B cell (primary cell): ENCODE results near the gene VPS41. TPM values are rescaled to one million over a fixed set of nuclear protein-coding genes. Genes with fewer than 3 reads are reported as not detected.

Source experiments
- ATAC-seq: fragments of 200-7000 bp; cut with Tn5 transposase; one replicate; pipeline ENCODE4 v1.10.0; 2021; ENCODE audit warnings: low read depth, mild to moderate bottlenecking, moderate number of reproducible peaks, moderate library complexity
- CTCF ChIA-PET: fragments of 350-600 bp; sonication (Branson Sonifier 250); formaldehyde crosslinking; loops from one replicate; lab custom pipeline; 2021; ENCODE audit warnings: antibody characterized with exemption, inconsistent platforms; lab: Charles Lee
- POLR2A ChIA-PET: fragments of 350-600 bp; sonication (Branson Sonifier 250); formaldehyde crosslinking; loops from one replicate; lab custom pipeline; 2021; ENCODE audit warnings: antibody characterized with exemption; lab: Charles Lee
- DNase-seq: peaks from one replicate; pipeline ENCODE4 v3.0.0; 2013
- H2AFZ ChIP-seq: 2 replicates; pipeline ENCODE4 v1.6.1; 2012; ENCODE audit warnings: mild to moderate bottlenecking, low read depth, low read length; ENCODE audit not compliant: insufficient read depth, poor library complexity, severe bottlenecking
- H3K27ac ChIP-seq, 2 donors: 1 replicate in 1 of 2; 2 replicates in 1 of 2; pipeline ENCODE4 v1.5.1; 2012 to 2013; ENCODE audit warnings: low read length in 2 of 2, mild to moderate bottlenecking in 2 of 2, moderate library complexity in 1 of 2
- H3K27me3 ChIP-seq, 4 experiments: fragments of 200-600 bp in 1 of 4; sonication (generic) in 1 of 4; replicated peaks in 1 of 4; 1 replicate in 2 of 4; 2 replicates in 2 of 4; pipeline versions ENCODE4 v1.6.1 to v1.7.0; 2013 to 2016; ENCODE audit warnings: low read length in 3 of 4, mild to moderate bottlenecking in 2 of 4, mixed read lengths in 1 of 4, moderate library complexity in 1 of 4; ENCODE audit not compliant: insufficient read depth in 4 of 4, control insufficient read depth in 3 of 4; ENCODE audit errors: control extremely low read depth in 1 of 4
- H3K36me3 ChIP-seq, 2 experiments: replicated peaks in 1 of 2; 1 replicate in 1 of 2; 2 replicates in 1 of 2; pipeline versions ENCODE4 v1.6.1 to v1.7.1; 2013; ENCODE audit warnings: low read length in 1 of 2; ENCODE audit not compliant: insufficient read depth in 2 of 2, control insufficient read depth in 1 of 2; ENCODE audit errors: control extremely low read depth in 1 of 2, extremely low read depth in 1 of 2
- H3K4me1 ChIP-seq, 2 donors: fragments of 200-600 bp in 1 of 2; sonication (generic) in 1 of 2; 1 replicate in 1 of 2; 2 replicates in 1 of 2; pipeline versions ENCODE4 v1.5.1 to v1.6.1; 2013 to 2017; ENCODE audit warnings: low read length in 2 of 2; ENCODE audit not compliant: control insufficient read depth in 2 of 2, insufficient read depth in 2 of 2
- H3K4me2 ChIP-seq: replicated peaks from 2 replicates; pipeline ENCODE3; 2012; ENCODE audit warnings: mild to moderate bottlenecking, low read depth, low read length; ENCODE audit not compliant: poor library complexity, severe bottlenecking
- H3K4me3 ChIP-seq, 5 experiments: fragments of 200-600 bp in 1 of 5; sonication (generic) in 1 of 5; 1 replicate in 3 of 5; 2 replicates in 2 of 5; pipeline versions ENCODE4 v1.5.1 to v1.7.0; 2011 to 2016; ENCODE audit warnings: low read length in 4 of 5, mild to moderate bottlenecking in 4 of 5, low read depth in 2 of 5, control low read depth in 1 of 5, moderate library complexity in 1 of 5; ENCODE audit not compliant: insufficient read depth in 1 of 5; ENCODE audit errors: control extremely low read depth in 1 of 5, extremely low read depth in 1 of 5
- H3K79me2 ChIP-seq: fragments of 200-600 bp; sonication (generic); one replicate; pipeline ENCODE4 v1.6.0; 2016; ENCODE audit warnings: low read length; ENCODE audit not compliant: control insufficient read depth, insufficient read depth
- H3K9ac ChIP-seq: fragments of 200-600 bp; sonication (generic); 2 replicates; pipeline ENCODE4 v1.6.1; 2017; ENCODE audit warnings: mild to moderate bottlenecking, low read length, moderate library complexity
- H3K9me3 ChIP-seq, 3 donors: one replicate each; pipeline versions ENCODE4 v1.6.1 to v1.7.1; 2013; ENCODE audit warnings: low read length in 2 of 3; ENCODE audit not compliant: control insufficient read depth in 2 of 3, insufficient read depth in 1 of 3; ENCODE audit errors: control extremely low read depth in 1 of 3
- H4K20me1 ChIP-seq: 2 replicates; pipeline ENCODE4 v1.6.0; 2012; ENCODE audit warnings: mild to moderate bottlenecking, low read length; ENCODE audit not compliant: insufficient read depth, control insufficient read depth, poor library complexity, severe bottlenecking
- H3K27ac Mint-ChIP-seq: one replicate; pipeline ENCODE4 v1.8.0; 2021; ENCODE audit warnings: mixed read lengths
- H3K27me3 Mint-ChIP-seq: one replicate; pipeline ENCODE4 v1.8.0; 2021; ENCODE audit warnings: mixed read lengths
- H3K4me1 Mint-ChIP-seq: one replicate; pipeline ENCODE4 v1.8.0; 2021; ENCODE audit warnings: mixed read lengths
- H3K4me3 Mint-ChIP-seq: one replicate; pipeline ENCODE4 v1.8.0; 2021; ENCODE audit warnings: mixed read lengths
- H3K9me3 Mint-ChIP-seq: one replicate; pipeline ENCODE4 v1.8.0; 2022; ENCODE audit warnings: mixed read lengths; ENCODE audit not compliant: insufficient read depth
- EZH2 ChIP-seq: IDR thresholded peaks from 2 replicates; pipeline ENCODE4 v1.6.1; 2012; ENCODE audit warnings: borderline replicate concordance, low read depth, mild to moderate bottlenecking, moderate library complexity, low read length; ENCODE audit not compliant: insufficient read depth, poor library complexity, severe bottlenecking
- WGBS: methylation state at CpG from one replicate; pipeline ENCODE4 v1.1.5; 2013; ENCODE audit warnings: missing lambda C conversion rate; ENCODE audit not compliant: insufficient coverage; 5-methylcytosine and 5-hydroxymethylcytosine counted together
- intact Hi-C: fragments of 100-400 bp; cut with micrococcal nuclease; formaldehyde crosslinking; loops from one replicate; pipeline ENCODE4 v1.10.0; 2022
- polyA plus RNA-seq: library from polyadenylated mRNA; depleted of rRNA; stranded (reverse); fragments of >200 nt; gene quantifications from 2 replicates; pipeline ENCODE4 v1.2.3, GENCODE V29; 2012
- total RNA-seq, 2 donors: library from RNA; stranded (reverse); fragments of 120-200 nt in 1 of 2; gene quantifications; 1 replicate in 1 of 2; 2 replicates in 1 of 2; pipeline versions ENCODE4 v1.2.3 to v1.2.4, GENCODE V29; 2013 to 2022
- TF ChIP-seq, protein P1 (sequence below): fragments of 200-600 bp; IDR thresholded peaks from one replicate; pipeline ENCODE4 v1.8.0; 2022; ENCODE audit warnings: antibody characterized with exemption, mild to moderate bottlenecking

The VPS41 gene
- total and polyA plus RNA-seq, 2 donors (not counting 1 experiment from before 2014, with no cell fraction given), result 9.3 to 114 TPM

DNA sequence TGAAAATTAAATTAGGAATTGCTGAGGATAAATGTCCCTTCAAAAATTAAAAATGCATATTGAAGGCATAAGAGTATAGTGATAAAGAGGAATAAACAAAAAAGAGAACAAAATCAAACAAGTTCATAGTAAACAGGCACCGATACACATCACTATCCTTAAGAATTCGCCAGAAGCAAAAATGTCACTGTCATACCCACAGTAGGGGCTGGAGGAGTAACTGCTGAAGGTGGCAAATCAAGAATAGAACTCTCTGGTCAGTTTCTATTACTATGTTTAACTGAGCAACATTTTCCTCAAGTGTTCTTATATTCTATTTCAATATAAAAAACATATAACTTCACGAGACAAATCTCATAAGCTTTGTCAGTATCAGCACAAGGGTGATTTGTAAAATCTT, 84.0 kb downstream of the VPS41 start:
- WGBS, result no CpG with 5 or more reads among the region's 3 CpGs
- Histone ChIP-seq H2AFZ (no peak overlapping the region), H3K36me3 (peaks cover 0 to 10% of the 10 kb centered on the region in 2 experiments), H3K4me2 (no peak overlapping the region), H3K9ac (no peak overlapping the region), H3K9me3 (peaks cover 0 to 9% (median 0%) of the 10 kb centered on the region in 3 donors), H3K27ac (no peak overlapping the region), H3K27me3 (no peaks in the 10 kb centered on the region), H3K4me3 (no peak overlapping the region), H3K79me2 (peaks cover 10% of the 10 kb centered on the region), H4K20me1 (peaks cover 11% of the 10 kb centered on the region), H3K4me1 (peaks cover 10% of the 10 kb centered on the region in 2 donors)
- H3K9me3 Mint-ChIP-seq, result peaks cover 2% of the 10 kb centered on the region
- ATAC-seq (no peak), DNase-seq (no peak)
- H3K4me1 Mint-ChIP-seq, result peaks cover 20% of the 10 kb centered on the region
- H3K27me3 Mint-ChIP-seq, result no peaks in the 10 kb centered on the region
- intact Hi-C loops, result no loop called here
- no peak overlapping the region for H3K4me3 Mint-ChIP-seq
- ChIA-PET POLR2A (no interaction called here), CTCF (no interaction called here)
- no peak for TF ChIP-seq EZH2
- TF ChIP-seq, protein P1, sequence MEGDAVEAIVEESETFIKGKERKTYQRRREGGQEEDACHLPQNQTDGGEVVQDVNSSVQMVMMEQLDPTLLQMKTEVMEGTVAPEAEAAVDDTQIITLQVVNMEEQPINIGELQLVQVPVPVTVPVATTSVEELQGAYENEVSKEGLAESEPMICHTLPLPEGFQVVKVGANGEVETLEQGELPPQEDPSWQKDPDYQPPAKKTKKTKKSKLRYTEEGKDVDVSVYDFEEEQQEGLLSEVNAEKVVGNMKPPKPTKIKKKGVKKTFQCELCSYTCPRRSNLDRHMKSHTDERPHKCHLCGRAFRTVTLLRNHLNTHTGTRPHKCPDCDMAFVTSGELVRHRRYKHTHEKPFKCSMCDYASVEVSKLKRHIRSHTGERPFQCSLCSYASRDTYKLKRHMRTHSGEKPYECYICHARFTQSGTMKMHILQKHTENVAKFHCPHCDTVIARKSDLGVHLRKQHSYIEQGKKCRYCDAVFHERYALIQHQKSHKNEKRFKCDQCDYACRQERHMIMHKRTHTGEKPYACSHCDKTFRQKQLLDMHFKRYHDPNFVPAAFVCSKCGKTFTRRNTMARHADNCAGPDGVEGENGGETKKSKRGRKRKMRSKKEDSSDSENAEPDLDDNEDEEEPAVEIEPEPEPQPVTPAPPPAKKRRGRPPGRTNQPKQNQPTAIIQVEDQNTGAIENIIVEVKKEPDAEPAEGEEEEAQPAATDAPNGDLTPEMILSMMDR, result no peak
- H3K27ac Mint-ChIP-seq, result no peak overlapping the region

DNA sequence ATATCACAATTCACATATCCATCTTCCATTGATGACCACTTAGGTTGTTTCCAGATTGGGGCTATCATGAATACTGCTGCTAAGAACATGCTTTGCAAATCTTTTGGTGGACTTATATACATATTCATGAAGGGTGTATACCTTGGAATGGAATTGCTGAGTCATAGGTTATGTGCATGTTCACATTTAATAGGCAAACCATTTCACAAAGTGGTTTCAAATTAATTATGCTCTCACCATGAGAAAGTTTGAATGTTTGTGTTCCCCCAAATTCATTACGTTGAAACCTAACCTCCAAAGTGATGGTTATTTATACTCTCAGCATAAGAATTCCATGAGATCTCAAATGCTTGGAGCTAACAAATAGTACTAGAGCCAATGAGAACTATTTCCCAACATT, 86.4 kb downstream of the VPS41 start:
- Histone ChIP-seq H3K79me2 (peaks cover 10% of the 10 kb centered on the region), H3K27me3 (no peaks in the 10 kb centered on the region), H3K4me2 (no peak overlapping the region), H2AFZ (no peak overlapping the region), H3K4me3 (no peak overlapping the region), H3K9me3 (peaks cover 0 to 9% (median 0%) of the 10 kb centered on the region in 3 donors), H3K4me1 (peaks cover 10% of the 10 kb centered on the region in 2 donors), H3K36me3 (peaks cover 2 to 20% of the 10 kb centered on the region in 2 experiments), H3K27ac (no peak overlapping the region), H3K9ac (no peak overlapping the region), H4K20me1 (peaks cover 11% of the 10 kb centered on the region)
- ATAC-seq, result no peak
- DNase-seq, result no peak
- TF ChIP-seq, protein P1, result no peak
- no peak for TF ChIP-seq EZH2
- Mint-ChIP-seq H3K9me3 (peaks cover 2% of the 10 kb centered on the region), H3K27me3 (no peaks in the 10 kb centered on the region), H3K4me3 (no peak overlapping the region), H3K4me1 (peaks cover 20% of the 10 kb centered on the region), H3K27ac (no peak overlapping the region)
- ChIA-PET POLR2A (no interaction called here), CTCF (interaction anchor here (1.0 kb wide), 1 partner anchor 25 kb away, joined by 3 read pairs; no protein-coding TSS in a partner anchor)
- intact Hi-C loops, result no loop called here
- WGBS, result no CpG with 5 or more reads among the region's 1 CpG
